GM21619 (cell line): ENCODE results near the gene UGT2A3.
"Not testable (repeated sequence)": the region's sequence is repeated elsewhere in the genome, so short reads cannot be mapped to it uniquely, and the experiment has no call there.

Experiments used
- ATAC-seq: cut with Tn5 transposase; IDR thresholded peaks from one replicate; pipeline ENCODE4 v1.9.1; 2021; ENCODE audit not compliant: unreplicated experiment

The UGT2A3 gene

DNA sequence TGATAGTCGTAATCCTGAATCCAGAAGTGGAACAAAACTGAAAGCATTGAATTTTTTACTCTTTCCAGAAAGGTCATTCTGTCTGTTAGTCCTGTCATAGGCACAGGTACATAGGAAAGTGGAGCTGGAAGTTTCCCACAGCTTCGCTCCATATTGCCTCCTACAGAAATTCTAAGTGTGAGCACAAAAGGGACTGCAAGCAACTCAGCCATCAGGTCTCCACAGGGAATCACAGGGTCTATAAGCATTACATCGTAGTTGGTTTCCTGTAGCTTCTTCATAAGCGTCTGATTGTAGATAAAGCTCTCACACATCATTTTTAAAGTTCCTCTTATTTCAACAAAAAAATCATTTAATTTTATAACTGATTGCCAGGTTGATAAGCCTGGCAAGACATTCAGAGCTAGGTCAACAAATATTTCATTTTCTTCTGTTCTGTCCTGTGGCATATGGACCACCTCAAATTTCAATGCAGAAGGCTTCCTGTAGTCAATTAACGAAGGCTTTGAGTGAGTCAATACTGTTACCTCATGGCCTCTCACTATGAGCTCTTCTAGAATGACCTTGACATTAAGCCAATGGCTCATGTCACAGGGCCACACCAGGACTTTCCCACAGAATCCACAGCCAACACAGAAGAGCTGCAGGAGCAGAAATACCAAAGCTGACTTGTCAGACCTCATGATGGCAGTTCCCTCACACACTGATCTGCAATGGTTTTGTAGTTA lies at the start of gene UGT2A3:
Gene UGT2A3, minus strand, starts transcription at position 727 of the 728 bp plus-strand sequence. Its CDS starts 44 bp downstream, at position 683.
- ATAC-seq, result no peak

GRCh38 chr4:68997040-68997439 lies 45.4 kb upstream of the UGT2A3 start:
- no peak for ATAC-seq

DNA sequence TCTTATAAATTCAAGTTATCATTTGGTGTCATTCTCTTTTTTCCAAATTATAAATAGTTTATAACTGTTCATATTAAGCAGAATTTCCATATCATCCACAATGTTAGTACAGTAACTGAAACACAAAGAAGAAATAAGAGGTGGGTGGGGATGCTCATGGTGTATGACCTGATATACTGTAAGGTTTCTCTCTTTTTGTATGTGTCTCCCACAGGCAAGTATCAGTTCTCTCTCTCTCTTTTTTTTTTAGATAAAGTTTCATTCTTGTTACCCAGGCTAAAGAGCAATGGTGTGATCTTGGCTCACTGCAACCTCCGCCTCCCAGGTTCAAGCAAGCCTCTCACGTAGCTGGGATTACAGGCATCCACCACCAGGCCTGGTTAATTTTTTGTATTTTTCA lies 43.7 kb upstream of the UGT2A3 start:
- ATAC-seq, result no peak

DNA sequence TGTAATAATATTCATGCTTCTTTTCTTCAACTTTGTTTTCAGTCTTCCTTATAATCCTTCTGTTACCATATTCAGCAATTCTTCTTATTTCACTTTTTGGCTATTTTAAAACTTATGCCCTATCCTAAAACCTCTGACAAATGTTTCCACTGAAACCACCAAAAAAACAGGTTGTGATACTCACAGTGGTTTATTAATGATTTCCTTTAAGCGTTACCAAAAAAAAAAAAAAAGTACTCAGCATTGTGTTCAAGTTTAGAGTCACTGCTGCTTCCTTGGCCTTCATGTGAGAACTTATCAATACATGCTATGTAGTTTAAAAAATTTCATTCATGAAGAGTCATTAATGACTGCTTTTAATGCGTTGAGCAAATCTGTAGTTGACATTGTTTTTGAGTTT lies 35.4 kb upstream of the UGT2A3 start:
- no peak for ATAC-seq

GRCh38 chr4:68985442-68985841 lies 33.8 kb upstream of the UGT2A3 start:
- ATAC-seq, result no peak

DNA sequence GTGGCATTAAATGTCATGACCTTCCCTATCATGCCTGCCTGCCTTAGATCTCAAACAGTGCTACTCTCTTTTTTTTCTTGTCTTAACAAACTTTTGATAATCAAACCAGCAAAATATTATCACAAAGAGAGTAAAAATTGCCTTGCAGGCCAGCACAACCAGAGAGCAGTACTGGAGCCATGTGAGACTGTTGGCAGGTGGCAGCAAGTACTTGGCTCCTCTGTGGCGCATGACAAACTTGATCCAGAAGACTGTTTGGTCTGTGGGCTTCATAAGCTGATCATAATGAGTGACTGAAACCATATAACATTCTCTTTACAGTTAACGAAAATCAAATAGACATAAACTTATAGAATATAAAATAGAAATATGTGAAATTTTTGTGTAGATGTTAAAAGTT lies 33.3 kb upstream of the UGT2A3 start:
- ATAC-seq, result no peak

DNA sequence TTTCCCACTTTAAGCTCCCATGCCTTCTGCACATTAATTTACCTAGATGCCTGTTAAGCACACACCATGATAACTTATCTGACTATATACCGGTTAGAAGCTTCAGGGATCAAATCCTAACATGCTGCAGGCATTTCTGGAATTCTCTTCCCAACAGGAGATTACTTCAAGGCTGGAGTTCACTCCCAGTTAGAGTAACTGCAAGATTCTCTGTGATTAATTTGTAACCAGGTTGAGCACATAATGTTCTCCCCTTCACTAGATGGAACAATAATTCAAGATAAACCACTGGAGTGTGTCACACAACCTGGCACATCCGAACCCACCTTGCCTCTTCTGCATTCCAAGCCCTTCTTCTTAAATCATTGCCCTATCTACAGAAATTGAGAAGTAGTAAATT lies 11.8 kb upstream of the UGT2A3 start:
- ATAC-seq, result no peak

- no peak for ATAC-seq
Measured at GRCh38 chr4:68962868-68963267, 11.3 kb upstream of the UGT2A3 start.

GRCh38 chr4:68960294-68961163 lies 8.9 kb upstream of the UGT2A3 start:
- no peak for ATAC-seq

DNA sequence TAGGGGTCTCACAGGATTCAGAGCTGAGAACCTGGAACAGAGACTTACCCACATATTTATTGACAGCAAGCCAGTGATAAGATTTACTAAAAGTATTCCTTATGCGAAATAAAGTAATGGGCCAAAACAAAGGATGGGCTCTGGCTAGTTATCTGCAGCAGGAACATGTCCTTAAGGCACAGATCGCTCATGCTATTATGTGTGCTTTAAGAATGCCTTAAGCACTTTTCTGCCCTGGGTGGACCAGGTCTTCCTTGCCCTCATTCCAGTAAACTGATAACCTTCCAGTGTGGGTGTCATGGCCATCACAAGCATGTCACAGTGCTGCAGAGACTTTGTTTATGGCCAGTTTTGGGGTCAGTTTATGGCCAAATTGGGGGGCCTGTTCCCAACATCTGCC lies 7.5 kb upstream of the UGT2A3 start:
- ATAC-seq, result not testable (repeated sequence)

- ATAC-seq, result no peak
Measured at GRCh38 chr4:68954126-68954525, 2.5 kb upstream of the UGT2A3 start.

- ATAC-seq, result no peak
Measured at GRCh38 chr4:68953056-68953596, 1.5 kb upstream of the UGT2A3 start.

- no peak for ATAC-seq
Measured at GRCh38 chr4:68951806-68952585, 392 bp upstream of the UGT2A3 start.

- ATAC-seq, result no peak
Measured at GRCh38 chr4:68950033-68950432, 1.6 kb downstream of the UGT2A3 start.

DNA sequence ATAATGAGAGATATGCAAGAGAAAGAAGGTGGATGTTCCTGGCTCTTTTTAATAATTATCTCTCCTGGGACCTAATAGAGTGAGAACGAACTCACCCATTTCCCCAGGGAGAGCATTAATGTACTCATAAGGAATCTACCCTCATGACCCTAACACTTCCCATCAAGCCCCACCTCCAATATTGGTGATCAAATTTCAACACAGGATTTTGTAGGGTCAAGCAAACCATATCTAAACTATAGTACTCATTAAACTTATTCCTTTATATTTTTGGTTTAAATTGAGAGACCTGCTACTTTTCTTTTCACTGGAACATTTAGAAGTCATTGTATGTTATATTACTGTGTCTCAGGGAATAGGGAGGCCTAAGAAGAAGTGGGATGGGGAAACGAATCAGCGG lies 2.6 kb downstream of the UGT2A3 start:
- ATAC-seq, result no peak

- no peak for ATAC-seq
Measured at GRCh38 chr4:68948044-68948743, 3.4 kb downstream of the UGT2A3 start.

- no peak for ATAC-seq
Measured at GRCh38 chr4:68929076-68929737, 22.4 kb downstream of the UGT2A3 start.

DNA sequence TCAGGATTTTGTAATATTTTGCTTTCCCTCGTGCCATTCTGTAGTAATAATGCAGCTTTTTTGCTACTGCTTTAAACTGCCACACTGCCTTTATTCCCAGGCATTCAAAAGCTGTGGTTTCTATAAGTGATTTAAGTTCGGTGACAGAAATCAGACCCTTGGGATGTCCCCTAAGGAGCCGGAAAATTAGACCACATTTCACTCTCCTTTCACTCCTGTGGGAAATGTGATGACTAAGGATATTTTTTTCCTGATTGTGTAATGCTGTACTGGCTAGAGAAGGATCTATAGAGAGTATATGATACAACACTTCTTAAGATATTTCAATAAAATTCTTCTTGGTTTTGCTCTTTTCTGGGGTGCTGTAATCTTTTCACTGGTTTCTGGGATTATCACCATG lies 24.4 kb downstream of the UGT2A3 start:
- ATAC-seq, result no peak

- ATAC-seq, result not testable (repeated sequence)
Measured at GRCh38 chr4:68922202-68922601, 29.4 kb downstream of the UGT2A3 start.

GRCh38 chr4:68921051-68921450 lies 30.6 kb downstream of the UGT2A3 start:
- ATAC-seq, result no peak
